Left ventricle myocardium superior (tissue), 1 donor: ENCODE measurements around the gene KIF11. TPM values are rescaled to one million over a fixed set of nuclear protein-coding genes. Genes with fewer than 3 reads are reported as not detected.

Experiments
- ATAC-seq: fragments of 200-7000 bp; cut with Tn5 transposase; one replicate; pipeline ENCODE4 v1.9.1; 2020; ENCODE audit warnings: mild to moderate bottlenecking, moderate library complexity
- DNase-seq: peaks from one replicate; pipeline ENCODE4 v3.0.0-alpha.2; 2020
- intact Hi-C: fragments of 100-400 bp; cut with micrococcal nuclease; formaldehyde crosslinking; loops from one replicate; pipeline ENCODE4 v1.11.0; 2022
- total RNA-seq: library from RNA; stranded (reverse); fragmentation: NEBNext Ultra II Directional; extraction: Animal tissue kit (Norgen Biotek cat#: 25700); gene quantifications from one replicate; pipeline ENCODE4 v1.2.1, GENCODE V29; 2021
- donor health status: DM: no; HTN: yes; CAD: no; lungs with severe emphysema.

KIF11 gene
- total RNA-seq, 1 donor from 2014 or later = 0.64 TPM

DNA sequence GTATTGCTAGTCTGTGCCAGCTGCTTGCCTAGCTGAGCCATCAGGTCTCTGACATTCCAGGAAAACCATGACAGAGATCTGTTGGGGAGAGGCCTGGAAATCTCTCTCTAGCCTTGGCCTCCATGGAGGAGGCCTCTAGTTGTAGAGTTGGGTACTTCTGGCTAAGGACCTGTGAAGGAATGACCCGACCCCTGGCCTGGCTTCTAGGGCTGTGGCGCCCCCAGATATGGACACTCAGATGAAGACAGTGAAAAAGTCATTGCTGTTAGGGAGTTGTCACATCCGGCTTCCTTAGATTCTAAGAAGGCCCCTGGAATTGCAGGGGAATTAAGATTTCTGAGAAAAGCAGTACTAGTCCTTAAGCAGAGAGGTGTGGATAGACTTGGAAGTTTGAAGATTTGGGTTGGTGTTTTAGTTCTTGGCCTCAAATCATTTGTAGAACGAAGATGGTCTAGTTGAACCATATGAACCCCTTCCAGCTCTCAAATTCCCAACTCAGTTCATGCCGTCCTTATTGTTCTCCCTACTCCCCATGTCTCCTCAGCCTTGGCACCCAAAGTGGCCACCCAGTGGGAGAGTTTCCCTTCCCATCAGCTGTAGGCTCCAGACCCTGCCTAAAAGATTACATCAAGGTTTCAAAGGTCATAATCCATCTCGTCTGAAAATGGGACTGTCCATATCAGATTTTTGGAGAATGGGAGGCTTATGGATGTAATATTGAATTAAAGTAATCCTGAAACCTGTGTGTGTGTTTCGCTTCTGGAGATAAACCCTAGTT lies 103.9 kb downstream of the KIF11 start:
- ATAC-seq (no peak), DNase-seq (no peak)
- intact Hi-C loops = no loop called here

DNA sequence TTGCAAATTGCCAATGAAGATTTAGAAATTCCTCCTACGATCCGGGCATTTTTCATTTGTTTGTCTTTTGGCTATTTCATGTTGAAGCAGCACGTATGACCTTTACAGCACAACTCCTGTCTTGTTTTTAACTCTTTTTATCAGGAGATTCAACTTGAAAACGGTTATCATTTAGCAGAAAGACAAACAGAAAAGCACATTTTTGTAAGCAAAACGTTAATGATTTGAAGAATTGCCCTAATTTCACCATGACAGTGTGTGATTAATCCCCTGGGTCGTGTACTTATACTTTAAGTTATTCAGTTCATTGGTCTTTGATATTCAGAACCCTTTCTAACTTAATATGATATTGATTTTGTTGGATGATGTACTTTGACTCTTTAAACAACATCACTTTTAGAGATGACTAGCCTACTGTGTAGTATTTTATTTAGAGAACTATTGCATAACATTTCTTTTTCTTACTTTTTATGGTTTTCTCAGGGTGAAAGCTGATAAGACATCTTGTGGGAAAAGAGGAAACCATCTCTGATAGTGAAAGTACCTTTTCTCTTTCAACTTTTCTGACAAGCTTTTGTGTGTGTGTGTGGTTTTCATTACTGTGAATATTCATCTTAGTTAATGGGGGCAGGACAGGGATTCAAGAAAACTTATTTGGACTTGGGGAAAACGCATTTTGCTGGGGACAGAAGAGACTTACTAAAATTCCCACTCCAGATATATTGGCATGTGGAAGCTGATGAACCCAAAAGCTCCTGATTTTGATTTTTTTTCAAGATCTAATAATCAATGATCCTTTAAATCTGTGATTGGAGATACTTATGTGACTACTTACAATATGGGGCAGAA lies 105.0 kb downstream of the KIF11 start:
- no peak for ATAC-seq
- intact Hi-C loops = no loop called here
- no peak for DNase-seq

GRCh38 chr10:92699193-92699517 lies 106.2 kb downstream of the KIF11 start:
- intact Hi-C loops = no loop called here
- no peak for DNase-seq
- no peak for ATAC-seq

- ATAC-seq = peak; percentile 45
- intact Hi-C loops = no loop called here
- DNase-seq = peak; percentile 59
Measured at GRCh38 chr10:92699518-92700381, 106.8 kb downstream of the KIF11 start.

GRCh38 chr10:92702301-92702916 lies 109.5 kb downstream of the KIF11 start:
- ATAC-seq (no peak), DNase-seq (no peak)
- intact Hi-C loops = no loop called here

Other genes starting within 250 kb of the KIF11 start
- gene IDE, start 19.0 kb upstream of the KIF11 start, total RNA-seq = 47.8 TPM
- gene HHEX, start 96.8 kb downstream of the KIF11 start, total RNA-seq = 2.7 TPM